Stimulated activated CD4-positive, alpha-beta T cell treated with anti-CD3 and anti-CD28 coated beads, TNF-alpha, amount 100 ng/mL, for 4 hours (primary cell): ENCODE measurements around the gene HDGFL1.

Experiments
- DNase-seq, 3 experiments: peaks; one replicate each; pipeline ENCODE4 v3.0.0-alpha.2; 2020; ENCODE audit warnings: low read depth in 3 of 3

The HDGFL1 gene

GRCh38 chr6:22590423-22590822 is 21.1 kb downstream of the HDGFL1 start:
- no peak for DNase-seq

- no peak for DNase-seq
These were observed 24.5 kb downstream of the HDGFL1 start for GRCh38 chr6:22593895-22594294.

GRCh38 chr6:22596011-22596410 is 26.6 kb downstream of the HDGFL1 start:
- no peak for DNase-seq

DNA sequence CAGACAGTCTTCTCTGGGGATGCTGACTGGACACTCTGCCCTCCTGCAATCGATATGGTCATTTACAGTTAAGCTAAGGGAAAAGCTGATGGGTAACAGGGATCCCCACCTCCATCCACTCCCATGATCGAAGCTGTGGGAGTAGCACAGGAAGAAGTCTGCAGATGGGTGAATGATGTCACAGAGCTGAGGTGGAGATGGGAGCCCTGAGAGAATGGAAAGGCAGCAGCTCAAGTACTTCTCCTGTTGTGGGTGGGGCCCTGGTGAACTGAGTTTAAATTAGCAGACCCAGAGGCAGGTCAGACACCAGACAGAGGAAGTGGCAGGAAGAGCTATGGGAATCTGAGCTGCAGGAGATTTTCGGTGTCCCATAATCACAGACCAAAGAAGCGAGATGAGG is 29.0 kb downstream of the HDGFL1 start:
- no peak for DNase-seq

GRCh38 chr6:22600059-22600458 is 30.7 kb downstream of the HDGFL1 start:
- DNase-seq = no peak

GRCh38 chr6:22601984-22602383 is 32.6 kb downstream of the HDGFL1 start:
- no peak for DNase-seq

GRCh38 chr6:22605736-22606135 is 36.4 kb downstream of the HDGFL1 start:
- DNase-seq = no peak

DNA sequence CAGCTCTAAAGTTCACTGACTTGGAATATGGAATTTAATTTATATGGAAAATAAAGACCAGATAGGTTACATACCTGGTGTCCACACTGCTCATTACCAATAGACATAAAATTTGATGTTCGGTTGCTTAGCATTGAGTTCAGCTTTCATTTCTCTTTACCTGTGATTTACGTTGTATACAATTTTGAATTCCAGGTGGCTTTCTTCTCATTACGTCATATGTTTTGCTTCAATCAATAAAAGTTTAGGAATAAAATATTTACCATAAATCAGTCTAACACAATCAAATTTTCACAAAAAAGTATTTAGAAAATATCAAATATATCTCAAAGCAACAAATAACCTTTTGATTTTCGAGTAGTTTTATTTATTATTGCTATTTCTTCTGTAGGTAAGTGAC is 40.8 kb downstream of the HDGFL1 start:
- DNase-seq = no peak

DNA sequence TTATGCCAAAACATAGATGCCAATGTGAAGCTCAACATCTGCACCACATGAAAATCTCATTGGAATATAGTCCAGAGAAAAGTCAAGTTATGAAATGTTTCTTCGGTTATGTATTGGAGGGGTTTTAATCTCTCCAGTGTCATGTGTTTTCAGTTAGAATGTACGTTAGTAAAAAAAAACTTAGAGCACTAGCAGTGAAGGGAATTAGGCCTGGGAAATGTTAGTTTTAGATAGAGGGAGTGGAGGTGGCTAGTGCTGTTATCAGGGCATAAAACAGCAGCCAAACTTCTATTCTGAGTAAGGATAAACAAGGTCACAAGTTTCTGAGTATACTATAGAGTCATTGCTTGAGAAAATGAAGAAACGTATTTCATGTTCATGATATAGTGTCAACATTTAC is 42.9 kb downstream of the HDGFL1 start:
- DNase-seq = no peak

DNA sequence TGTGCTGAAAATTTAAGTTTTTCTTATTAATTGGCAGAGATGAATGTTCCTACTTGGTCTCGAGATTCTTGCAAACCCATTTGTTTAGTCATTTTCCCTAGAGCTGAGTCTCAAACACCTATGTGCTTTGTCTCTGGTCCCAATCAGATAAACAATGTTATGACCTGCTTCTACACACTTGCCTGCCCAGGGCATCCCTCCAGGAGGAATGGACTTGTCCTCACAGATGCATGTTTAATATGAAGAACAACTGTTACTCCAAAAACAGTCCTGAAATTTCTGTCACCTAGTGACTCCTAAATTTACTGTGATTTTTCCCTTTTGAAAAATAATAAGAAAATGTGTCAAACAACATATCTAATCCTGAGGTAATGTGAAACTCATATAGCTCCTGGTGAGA is 43.7 kb downstream of the HDGFL1 start:
- no peak for DNase-seq

DNA sequence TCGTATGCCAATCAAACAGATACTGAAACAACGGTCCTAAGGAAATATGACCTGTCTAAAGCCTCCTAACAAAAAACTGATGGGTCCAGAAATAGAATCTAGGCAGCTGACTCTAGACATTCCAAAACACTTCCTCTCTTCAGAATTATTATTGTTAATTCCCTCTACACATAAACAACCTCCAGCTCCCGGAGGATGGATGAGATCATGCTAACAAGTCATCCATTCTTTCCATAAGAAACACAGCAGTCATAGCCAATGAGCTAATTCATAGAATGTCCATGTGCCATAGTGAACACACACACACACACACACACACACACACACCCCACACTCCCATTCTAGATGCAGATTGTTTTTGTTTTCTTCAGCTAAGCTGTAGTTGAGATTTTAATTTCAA is 44.3 kb downstream of the HDGFL1 start:
- DNase-seq = no peak

DNA sequence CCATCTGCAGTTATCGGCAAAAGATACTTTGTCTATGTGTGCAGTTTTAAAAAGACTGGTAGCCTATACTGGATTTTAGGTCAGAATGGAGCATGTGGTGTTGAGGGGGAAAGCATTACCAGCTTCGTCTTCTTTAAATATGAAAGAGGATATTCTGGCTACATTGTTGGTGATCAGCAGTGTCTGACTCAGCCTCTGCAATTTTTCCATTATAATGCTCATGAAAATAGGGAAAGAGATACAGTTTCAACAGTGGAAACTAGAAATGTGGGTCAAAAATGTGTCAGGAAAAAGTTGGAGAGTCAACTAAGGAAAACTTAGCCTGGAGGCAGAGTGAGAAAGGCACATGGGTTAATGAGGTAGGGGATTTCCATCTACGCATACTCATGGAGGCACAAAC is 45.2 kb downstream of the HDGFL1 start:
- no peak for DNase-seq

GRCh38 chr6:22621028-22621427 is 51.7 kb downstream of the HDGFL1 start:
- no peak for DNase-seq
